Spleen (tissue), 7 donors: Measurements from ENCODE around the gene PIGN.

ENCODE experiments used
- CTCF ChIP-seq, 11 experiments: fragments of 200-600 bp in 7 of 11; fragments of 450-650 bp in 4 of 11; sonication (generic) in 4 of 11; IDR thresholded peaks in 8 of 11; conservative IDR thresholded peaks in 3 of 11; 1 replicate in 7 of 11; 2 replicates in 4 of 11; pipeline versions ENCODE4 v1.4.0 to v1.8.0; 2016 to 2021; ENCODE audit warnings: antibody characterized with exemption in 11 of 11, inconsistent platforms in 4 of 11, mild to moderate bottlenecking in 1 of 11
- POLR2A ChIP-seq, 3 donors: fragments of 450-650 bp; IDR thresholded peaks; one replicate each; pipeline ENCODE4 v1.5.1; 2017; ENCODE audit warnings: antibody characterized with exemption in 3 of 3, mild to moderate bottlenecking in 1 of 3
- donor health status: DM: no; HTN: no; CAD: no; lungs with moderate emphysema.
- donor health status: DM: no; HTN: no; CAD: no.
- donor health status: DM: no; HTN: no; CAD: no.

GRCh38 chr18:62164855-62165487 is 21.9 kb downstream of the PIGN start:
- TF ChIP-seq CTCF (IDR thresholded peaks at IDR 0.05 in 8 of 11, conservative IDR thresholded peaks at IDR 0.05 in 3 of 11) (no peak), POLR2A (IDR thresholded peaks at IDR 0.05) (no peak)
